ENCODE measurements around the gene ZNF774. TPM values are rescaled to one million over a fixed set of nuclear protein-coding genes. Genes with fewer than 3 reads are reported as not detected.

The ZNF774 gene
- total RNA-seq, 2 experiments from 2014 or later: 0.68 to 1.1 TPM

DNA sequence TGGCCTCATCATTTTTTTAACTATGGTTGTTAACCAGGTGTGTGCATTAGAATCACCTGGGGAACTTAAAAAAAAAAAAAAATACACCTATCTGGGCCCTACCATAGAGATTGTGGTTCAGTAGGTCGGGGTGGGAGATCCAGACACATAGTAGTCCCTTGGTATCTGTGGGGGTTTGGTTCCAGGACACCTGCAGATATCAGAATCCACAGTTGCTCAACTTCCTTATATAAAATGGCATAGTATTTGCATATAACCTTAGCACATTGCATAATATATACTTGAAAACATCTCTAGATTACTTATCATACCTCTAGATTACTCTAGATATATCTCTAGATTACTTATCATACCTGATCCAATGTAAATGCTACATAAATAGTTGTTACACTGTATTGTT is 41.0 kb downstream of the ZNF774 start:
- POLR2A ChIA-PET: no interaction called here
- Mint-ChIP-seq H3K9me3 (no peaks in the 10 kb centered on the region), H3K27ac (peak overlapping the region; percentile 4), H3K27me3 (no peaks in the 10 kb centered on the region), H3K4me1 (ENCODE audit: low read depth) (peaks cover 69% of the 10 kb centered on the region), H3K36me3 (peaks cover 47% of the 10 kb centered on the region), H3K4me3 (no peak overlapping the region)
- intact Hi-C loops (cut with micrococcal nuclease): no loop called here
- CTCF ChIA-PET: no interaction called here
- DNase-seq: no peak

DNA sequence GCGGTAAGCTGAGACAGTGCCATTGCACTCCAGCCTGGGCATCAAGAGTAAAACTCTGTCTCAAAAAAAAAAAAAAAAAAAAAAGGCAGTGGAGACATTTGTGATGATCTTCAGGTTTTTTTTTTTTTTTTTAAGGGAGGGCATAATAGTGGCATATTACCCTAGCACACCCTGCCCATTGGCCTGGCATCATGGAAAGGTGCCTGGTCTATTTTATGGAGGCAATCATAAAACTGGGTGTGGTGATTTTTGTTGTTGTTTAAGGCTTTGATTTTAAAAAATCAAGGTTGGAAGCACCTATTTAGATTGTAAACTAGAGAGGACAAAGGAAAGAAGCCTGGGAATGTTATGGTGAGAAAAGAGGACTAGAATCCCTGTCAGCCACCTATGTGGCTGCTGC is 42.0 kb downstream of the ZNF774 start:
- DNase-seq: no peak
- intact Hi-C loops (cut with micrococcal nuclease): no loop called here
- no peaks in the 10 kb centered on the region for H3K9me3 Mint-ChIP-seq
- ChIA-PET POLR2A (interaction anchor here (1.1 to 1.5 kb wide), 2 partner anchors 14 to 26 kb away, joined by 4 to 5 read pairs; no protein-coding TSS in a partner anchor), CTCF (interaction anchor here (0.8 to 2.0 kb wide), 3 partner anchors 12 to 73 kb away, joined by 3 to 6 read pairs (median 4); no protein-coding TSS in a partner anchor)
- peaks cover 69% of the 10 kb centered on the region for H3K4me1 Mint-ChIP-seq (ENCODE audit: low read depth)
- H3K27ac Mint-ChIP-seq: peak overlapping the region; percentile 49
- H3K4me3 Mint-ChIP-seq: no peak overlapping the region
- no peaks in the 10 kb centered on the region for H3K27me3 Mint-ChIP-seq
- H3K36me3 Mint-ChIP-seq: peaks cover 44% of the 10 kb centered on the region

DNA sequence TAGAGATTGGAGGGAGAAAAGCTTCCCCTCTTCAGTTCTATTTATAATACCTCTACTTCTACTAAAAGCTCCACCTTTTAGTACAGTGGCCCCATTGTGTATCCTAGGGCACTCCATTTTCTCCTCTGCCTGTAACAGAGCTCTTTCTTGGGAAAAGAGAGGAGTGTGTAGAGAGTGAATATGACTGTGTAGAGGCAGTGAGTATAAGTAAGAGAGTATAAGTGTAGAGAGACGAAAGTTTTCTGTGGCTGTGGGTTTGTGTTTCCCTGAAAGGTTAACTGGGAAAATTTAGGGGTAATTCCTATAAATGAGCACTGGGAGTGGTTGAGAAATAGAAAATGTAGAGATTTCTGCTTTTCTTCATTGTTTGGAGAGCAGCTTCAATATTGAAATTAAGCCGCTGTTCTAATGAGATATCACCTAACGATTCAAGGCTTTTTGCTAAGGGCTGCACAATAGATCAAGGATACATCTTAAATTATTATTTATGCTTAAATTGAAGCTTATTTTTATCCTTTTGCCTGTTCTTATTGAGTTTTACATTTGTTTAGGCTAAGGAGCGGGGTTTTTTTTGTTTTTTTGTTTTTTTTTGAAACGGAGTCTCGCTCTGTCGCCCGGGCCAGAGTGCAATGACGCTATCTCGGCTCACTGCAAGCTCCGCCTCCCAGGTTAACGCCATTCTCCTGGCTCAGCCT is 42.8 kb downstream of the ZNF774 start:
- H3K27ac Mint-ChIP-seq: peak overlapping the region; percentile 49
- H3K4me3 Mint-ChIP-seq: no peak overlapping the region
- intact Hi-C loops (cut with micrococcal nuclease): no loop called here
- ChIA-PET POLR2A (interaction anchor here (1.1 to 1.5 kb wide), 2 partner anchors 13 to 25 kb away, joined by 4 to 5 read pairs; no protein-coding TSS in a partner anchor), CTCF (interaction anchor here (0.8 to 2.0 kb wide), 4 partner anchors 13 to 75 kb away, joined by 3 to 6 read pairs (median 4); no protein-coding TSS in a partner anchor)
- peaks cover 69% of the 10 kb centered on the region for H3K4me1 Mint-ChIP-seq (ENCODE audit: low read depth)
- H3K9me3 Mint-ChIP-seq: no peaks in the 10 kb centered on the region
- peaks cover 38% of the 10 kb centered on the region for H3K36me3 Mint-ChIP-seq
- no peaks in the 10 kb centered on the region for H3K27me3 Mint-ChIP-seq
- DNase-seq: no peak

DNA sequence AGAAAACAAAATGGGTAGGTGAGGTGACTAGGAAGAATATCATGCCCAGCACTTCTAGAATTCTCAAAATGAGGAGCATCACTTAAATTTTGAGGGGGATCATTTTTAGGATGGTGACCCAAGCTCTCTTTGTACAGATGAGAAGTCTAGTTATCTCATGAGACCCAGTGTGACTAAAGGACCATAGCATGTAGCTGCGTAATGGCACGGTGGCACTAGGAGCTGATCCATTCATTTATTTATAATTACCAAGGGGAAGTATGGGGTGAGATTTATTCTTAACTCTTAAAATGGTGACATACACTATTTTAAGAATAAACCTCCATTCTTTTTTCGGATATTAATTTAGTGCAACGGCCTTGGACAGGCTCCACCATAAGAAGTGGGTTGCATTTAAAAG is 44.2 kb downstream of the ZNF774 start:
- Mint-ChIP-seq H3K27me3 (no peaks in the 10 kb centered on the region), H3K36me3 (peaks cover 30% of the 10 kb centered on the region), H3K4me3 (no peak overlapping the region), H3K9me3 (no peaks in the 10 kb centered on the region), H3K27ac (no peak overlapping the region), H3K4me1 (ENCODE audit: low read depth) (peaks cover 68% of the 10 kb centered on the region)
- ChIA-PET POLR2A (interaction anchor here (0.7 to 1.1 kb wide), 2 partner anchors 8 to 15 kb away, joined by 3 read pairs; partner anchors contain the start of gene IQGAP1), CTCF (interaction anchor here (1.1 to 1.5 kb wide), 3 partner anchors 11 to 76 kb away, joined by 3 to 4 read pairs (median 4); no protein-coding TSS in a partner anchor)
- intact Hi-C loops (cut with micrococcal nuclease): no loop called here
- DNase-seq: no peak

DNA sequence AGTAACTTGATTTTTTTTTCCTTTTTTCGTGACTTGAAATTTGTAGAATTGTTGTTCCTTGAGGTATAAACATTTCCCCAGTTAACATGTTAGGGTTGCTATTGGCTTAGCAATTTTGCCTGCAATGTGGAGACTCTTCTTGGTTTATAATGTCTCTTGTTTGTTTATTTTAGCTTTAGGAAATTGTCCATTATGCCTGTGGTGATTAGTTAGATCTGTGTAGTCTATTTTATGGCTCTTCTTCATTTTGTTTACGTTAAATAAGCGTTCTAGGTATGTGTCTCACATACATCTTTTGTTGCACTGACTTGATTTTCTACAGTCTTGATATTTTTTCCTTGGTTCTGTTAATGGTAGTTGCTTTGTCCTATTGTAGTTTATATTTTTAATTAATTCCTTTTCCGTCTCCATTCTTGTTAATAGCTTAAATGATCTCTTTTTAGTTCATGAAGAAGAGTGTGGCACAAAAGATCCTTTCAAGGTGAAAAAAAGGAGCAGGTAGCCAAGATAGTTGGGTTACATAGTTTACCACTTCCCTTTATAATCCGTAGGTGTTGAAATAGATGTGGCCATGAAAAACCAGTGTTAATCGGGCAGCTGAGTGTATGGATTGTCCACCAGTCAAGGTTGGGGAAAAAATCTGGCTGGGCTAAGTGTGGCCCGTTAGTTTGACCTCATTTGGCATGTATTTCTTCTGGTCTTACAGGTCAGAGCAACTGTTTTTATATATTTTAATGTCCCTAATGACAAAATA is 48.1 kb downstream of the ZNF774 start:
- DNase-seq: no peak
- CTCF ChIA-PET: interaction anchor here (1.5 to 3.6 kb wide), 5 partner anchors 12 to 107 kb away, joined by 3 to 12 read pairs (median 6); partner anchors contain the start of gene IQGAP1
- intact Hi-C loops (cut with micrococcal nuclease): loop anchor here (2.0 to 10.0 kb wide), 4 partner anchors 47 to 505 kb away; partner anchors contain the start of genes AP3S2 and ZNF774

DNA sequence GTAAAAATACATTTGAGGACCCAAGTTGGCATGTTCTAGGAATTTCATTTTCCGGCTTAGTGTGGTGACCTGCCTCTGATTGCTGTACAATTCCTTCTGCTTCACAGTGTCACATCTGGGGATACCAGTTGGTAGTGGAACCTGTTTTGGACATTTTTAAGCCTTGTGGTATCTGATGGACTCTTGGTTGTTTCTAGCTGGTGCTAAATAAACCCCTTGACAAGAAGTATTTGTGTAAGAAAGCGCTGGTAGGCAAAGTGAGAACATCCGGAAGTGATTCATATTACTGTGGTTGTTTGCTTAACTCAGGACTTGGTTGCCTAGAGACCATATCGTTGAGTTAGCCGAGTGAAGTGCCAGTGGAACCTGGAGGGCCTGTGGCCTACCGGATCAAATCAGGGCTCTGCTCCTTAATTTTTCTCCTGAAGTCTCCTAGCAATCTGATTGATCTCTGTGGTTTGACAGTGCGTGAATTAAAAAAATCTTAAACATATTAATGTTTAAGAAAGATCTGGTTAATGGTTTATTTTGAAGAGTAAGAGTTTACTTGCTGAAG is 48.8 kb downstream of the ZNF774 start:
- POLR2A ChIA-PET: interaction anchor here (0.7 to 4.1 kb wide), 5 partner anchors 9 to 502 kb away, joined by 3 to 28 read pairs (median 5); partner anchors contain the start of genes IQGAP1 and MAN2A2
- H3K27me3 Mint-ChIP-seq: no peaks in the 10 kb centered on the region
- intact Hi-C loops (cut with micrococcal nuclease): loop anchor here (1.0 to 10.0 kb wide), 6 partner anchors 13 to 506 kb away; partner anchors contain the start of genes AP3S2, IQGAP1 and ZNF774
- peaks cover 9% of the 10 kb centered on the region for H3K36me3 Mint-ChIP-seq
- H3K9me3 Mint-ChIP-seq: no peaks in the 10 kb centered on the region
- CTCF ChIA-PET: interaction anchor here (1.5 to 3.6 kb wide), 5 partner anchors 12 to 108 kb away, joined by 3 to 12 read pairs (median 6); partner anchors contain the start of gene IQGAP1
- H3K4me3 Mint-ChIP-seq: peak overlapping the region; percentile 57
- H3K4me1 Mint-ChIP-seq (ENCODE audit: low read depth): peaks cover 66% of the 10 kb centered on the region
- DNase-seq: peak; percentile 72
- peak overlapping the region; percentile 91 for H3K27ac Mint-ChIP-seq

More for the DNA sequence above, 48.1 kb downstream of the ZNF774 start:
- POLR2A ChIA-PET: interaction anchor here (0.7 to 4.1 kb wide), 5 partner anchors 9 to 503 kb away, joined by 3 to 28 read pairs (median 5); partner anchors contain the start of genes IQGAP1 and MAN2A2
- Mint-ChIP-seq H3K9me3 (no peaks in the 10 kb centered on the region), H3K4me3 (peak overlapping the region; percentile 57), H3K36me3 (peaks cover 9% of the 10 kb centered on the region), H3K27me3 (no peaks in the 10 kb centered on the region), H3K4me1 (ENCODE audit: low read depth) (peaks cover 67% of the 10 kb centered on the region), H3K27ac (peak overlapping the region; percentile 91)

DNA sequence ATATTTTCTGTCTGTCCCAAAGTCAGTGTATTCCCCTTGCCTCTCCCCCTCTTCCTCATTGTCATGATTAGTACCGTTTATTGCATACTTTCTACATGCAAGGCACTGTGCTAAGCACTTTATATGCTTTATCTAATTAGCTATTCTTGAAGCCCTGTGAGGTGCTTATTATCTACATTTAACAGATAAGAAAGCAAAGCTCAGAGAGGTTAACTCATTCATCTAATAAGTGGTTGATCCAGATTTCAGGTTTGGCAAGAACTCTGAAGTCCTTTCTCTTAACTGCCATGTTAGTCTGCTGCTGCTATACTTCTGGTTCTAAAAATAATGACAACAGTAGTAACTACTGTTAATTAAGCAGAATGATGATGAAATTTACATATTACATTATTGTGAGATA is 49.4 kb downstream of the ZNF774 start:
- H3K4me3 Mint-ChIP-seq: peak overlapping the region; percentile 57
- CTCF ChIA-PET: interaction anchor here (0.7 to 3.6 kb wide), 5 partner anchors 14 to 81 kb away, joined by 3 to 12 read pairs (median 7); partner anchors contain the start of gene IQGAP1
- DNase-seq: no peak
- H3K9me3 Mint-ChIP-seq: no peaks in the 10 kb centered on the region
- peaks cover 4% of the 10 kb centered on the region for H3K36me3 Mint-ChIP-seq
- intact Hi-C loops (cut with micrococcal nuclease): loop anchor here (1.0 to 10.0 kb wide), 6 partner anchors 13 to 507 kb away; partner anchors contain the start of genes AP3S2, IQGAP1 and ZNF774
- peak overlapping the region; percentile 91 for H3K27ac Mint-ChIP-seq
- H3K4me1 Mint-ChIP-seq (ENCODE audit: low read depth): peaks cover 67% of the 10 kb centered on the region
- POLR2A ChIA-PET: interaction anchor here (0.7 to 4.1 kb wide), 5 partner anchors 10 to 349 kb away, joined by 3 to 28 read pairs (median 8); partner anchors contain the start of gene IQGAP1
- H3K27me3 Mint-ChIP-seq: no peaks in the 10 kb centered on the region

DNA sequence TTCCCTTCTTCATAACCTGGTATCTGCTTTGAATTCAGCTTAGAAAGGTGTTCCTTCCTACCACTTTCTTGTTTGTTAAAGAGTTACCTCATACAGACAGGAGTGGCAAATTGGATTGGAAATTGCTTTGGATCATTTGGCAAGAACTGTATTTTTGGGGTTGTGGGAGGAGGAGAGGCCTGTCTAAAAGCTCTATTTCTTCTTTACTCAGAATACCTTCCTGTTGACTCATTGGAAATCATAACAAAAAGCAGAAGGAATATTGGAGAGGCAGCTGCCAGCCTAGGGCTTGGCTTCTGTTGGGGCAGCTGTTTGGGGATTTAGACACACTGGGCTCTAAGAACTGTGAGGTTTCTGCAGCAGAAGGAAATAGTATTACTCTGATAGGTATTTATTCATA is 50.1 kb downstream of the ZNF774 start:
- no peak for DNase-seq
- no peaks in the 10 kb centered on the region for H3K27me3 Mint-ChIP-seq
- CTCF ChIA-PET: interaction anchor here (0.7 to 3.6 kb wide), 4 partner anchors 14 to 82 kb away, joined by 3 to 12 read pairs (median 5); partner anchors contain the start of gene IQGAP1
- POLR2A ChIA-PET: interaction anchor here (0.6 to 4.1 kb wide), 5 partner anchors 11 to 348 kb away, joined by 3 to 28 read pairs (median 4); partner anchors contain the start of gene IQGAP1
- intact Hi-C loops (cut with micrococcal nuclease): loop anchor here (5.0 to 10.0 kb wide), 3 partner anchors 135 to 507 kb away; partner anchors contain the start of gene AP3S2
- H3K4me3 Mint-ChIP-seq: no peak overlapping the region
- H3K9me3 Mint-ChIP-seq: no peaks in the 10 kb centered on the region
- peaks cover 4% of the 10 kb centered on the region for H3K36me3 Mint-ChIP-seq
- H3K27ac Mint-ChIP-seq: peak overlapping the region; percentile 91
- H3K4me1 Mint-ChIP-seq (ENCODE audit: low read depth): peaks cover 70% of the 10 kb centered on the region

DNA sequence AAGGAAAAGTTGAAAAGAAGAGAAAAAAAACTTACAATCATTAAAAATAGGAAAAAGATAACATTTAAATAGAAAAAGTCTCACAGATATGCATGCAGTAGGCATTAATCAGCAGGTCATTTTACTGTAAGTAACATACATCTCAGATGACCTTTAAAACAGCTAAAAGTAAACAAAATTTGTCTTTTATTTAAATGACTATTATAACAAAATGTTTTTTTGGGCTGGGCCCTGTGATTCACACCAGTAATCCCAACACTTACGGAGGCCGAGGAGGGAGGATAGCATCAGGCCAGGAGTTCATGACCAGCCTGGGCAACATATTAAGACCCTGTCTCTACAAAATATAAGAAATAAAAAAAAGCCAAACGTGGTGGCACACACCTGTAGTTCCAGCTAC is 50.7 kb downstream of the ZNF774 start:
- Mint-ChIP-seq H3K4me1 (ENCODE audit: low read depth) (peaks cover 74% of the 10 kb centered on the region), H3K4me3 (no peak overlapping the region), H3K9me3 (no peaks in the 10 kb centered on the region), H3K27ac (peak overlapping the region; percentile 91), H3K36me3 (peaks cover 4% of the 10 kb centered on the region), H3K27me3 (no peaks in the 10 kb centered on the region)
- no peak for DNase-seq
- intact Hi-C loops (cut with micrococcal nuclease): loop anchor here (5.0 to 10.0 kb wide), 3 partner anchors 135 to 508 kb away; partner anchors contain the start of gene AP3S2
- CTCF ChIA-PET: interaction anchor here (1.1 to 3.6 kb wide), 3 partner anchors 15 to 83 kb away, joined by 3 to 12 read pairs (median 7); partner anchors contain the start of gene IQGAP1
- POLR2A ChIA-PET: interaction anchor here (1.3 to 1.4 kb wide), 2 partner anchors 12 to 17 kb away, joined by 4 to 8 read pairs; no protein-coding TSS in a partner anchor

DNA sequence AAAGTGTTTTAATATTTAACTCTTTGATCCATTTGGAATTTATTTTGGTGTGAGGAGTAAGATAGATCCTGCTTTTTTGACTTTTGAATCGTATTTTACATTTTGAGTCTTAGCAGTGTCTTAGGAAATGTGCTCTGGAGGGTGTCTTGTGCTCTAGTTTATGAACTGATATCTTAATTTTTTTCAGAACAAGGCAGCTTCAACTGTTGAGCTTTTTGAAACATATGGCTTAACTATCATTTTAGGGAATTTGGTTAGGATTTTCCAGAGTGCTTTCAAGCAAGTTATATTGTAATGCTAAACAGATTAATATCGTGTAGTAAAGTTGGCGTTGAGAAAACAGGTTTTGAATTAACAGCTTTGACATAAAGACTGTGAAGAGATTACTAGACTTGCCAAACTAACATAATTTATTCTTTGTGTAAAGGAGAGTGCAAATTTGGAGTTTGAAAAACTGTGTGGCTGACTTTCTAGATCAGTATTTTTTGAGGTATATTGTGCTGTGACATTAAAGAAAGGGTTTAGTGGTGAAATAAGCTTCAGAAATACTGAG is 53.0 kb downstream of the ZNF774 start:
- H3K4me1 Mint-ChIP-seq (ENCODE audit: low read depth): peaks cover 81% of the 10 kb centered on the region
- intact Hi-C loops (cut with micrococcal nuclease): loop anchor here (10.0 kb wide), 2 partner anchors 310 to 510 kb away; partner anchors contain the start of gene AP3S2
- peaks cover 3% of the 10 kb centered on the region for H3K9me3 Mint-ChIP-seq
- H3K4me3 Mint-ChIP-seq: no peak overlapping the region
- CTCF ChIA-PET: interaction anchor here (1.3 to 2.2 kb wide), 2 partner anchors 43 to 77 kb away, joined by 5 to 8 read pairs; no protein-coding TSS in a partner anchor
- POLR2A ChIA-PET: no interaction called here
- no peak overlapping the region for H3K27ac Mint-ChIP-seq
- no peak for DNase-seq
- H3K27me3 Mint-ChIP-seq: no peaks in the 10 kb centered on the region
- peaks cover 16% of the 10 kb centered on the region for H3K36me3 Mint-ChIP-seq
